Cerebellar nuclear complex (tissue), 1 donor: ENCODE results near the gene CCDC92B.
"Not testable (repeated sequence)": the region's sequence is repeated elsewhere in the genome, so short reads cannot be mapped to it uniquely, and the experiment has no call there.

Experiments used
- DNase-seq, 2 experiments: peaks; one replicate each; lab custom pipeline; 2025; lab: John Stamatoyannopoulos, UW

Gene CCDC92B

GRCh38 chr17:2703606-2704005, 45.8 kb downstream of the CCDC92B start:
- DNase-seq: no peak

- no peak for DNase-seq
Measured at GRCh38 chr17:2703181-2703580, 46.3 kb downstream of the CCDC92B start.

- DNase-seq: no peak
Measured at GRCh38 chr17:2701996-2702741, 47.3 kb downstream of the CCDC92B start.

- DNase-seq: no peak
Measured at GRCh38 chr17:2701161-2701995, 48.1 kb downstream of the CCDC92B start.

GRCh38 chr17:2700491-2701141, 48.8 kb downstream of the CCDC92B start:
- no peak for DNase-seq

- DNase-seq: no peak
Measured at GRCh38 chr17:2700030-2700490, 49.4 kb downstream of the CCDC92B start.

GRCh38 chr17:2699216-2699805, 50.1 kb downstream of the CCDC92B start:
- DNase-seq: not testable (repeated sequence)

- DNase-seq: no peak
Measured at GRCh38 chr17:2697611-2698162, 51.8 kb downstream of the CCDC92B start.

GRCh38 chr17:2695961-2696760, 53.3 kb downstream of the CCDC92B start:
- DNase-seq: no peak

- no peak for DNase-seq
Measured at GRCh38 chr17:2695243-2695960, 54.0 kb downstream of the CCDC92B start.

GRCh38 chr17:2694381-2695242, 54.8 kb downstream of the CCDC92B start:
- no peak for DNase-seq

- DNase-seq: no peak
Measured at GRCh38 chr17:2693561-2694380, 55.7 kb downstream of the CCDC92B start.

GRCh38 chr17:2692781-2693135, 56.7 kb downstream of the CCDC92B start:
- no peak for DNase-seq

- no peak for DNase-seq
Measured at GRCh38 chr17:2691965-2692780, 57.3 kb downstream of the CCDC92B start.

- no peak for DNase-seq
Measured at GRCh38 chr17:2691069-2691871, 58.2 kb downstream of the CCDC92B start.

- DNase-seq: no peak
Measured at GRCh38 chr17:2690165-2691068, 59.0 kb downstream of the CCDC92B start.
